AG08395 (cell line): Measurements from ENCODE around the gene CRB1.
"Not testable (repeated sequence)": the region's sequence is repeated elsewhere in the genome, so short reads cannot be mapped to it uniquely, and the experiment has no call there.

ENCODE experiments used
- DNase-seq: peaks from one replicate; pipeline ENCODE4 v3.0.0; 2012; ENCODE audit warnings: mixed read lengths, low spot score

Gene CRB1

DNA sequence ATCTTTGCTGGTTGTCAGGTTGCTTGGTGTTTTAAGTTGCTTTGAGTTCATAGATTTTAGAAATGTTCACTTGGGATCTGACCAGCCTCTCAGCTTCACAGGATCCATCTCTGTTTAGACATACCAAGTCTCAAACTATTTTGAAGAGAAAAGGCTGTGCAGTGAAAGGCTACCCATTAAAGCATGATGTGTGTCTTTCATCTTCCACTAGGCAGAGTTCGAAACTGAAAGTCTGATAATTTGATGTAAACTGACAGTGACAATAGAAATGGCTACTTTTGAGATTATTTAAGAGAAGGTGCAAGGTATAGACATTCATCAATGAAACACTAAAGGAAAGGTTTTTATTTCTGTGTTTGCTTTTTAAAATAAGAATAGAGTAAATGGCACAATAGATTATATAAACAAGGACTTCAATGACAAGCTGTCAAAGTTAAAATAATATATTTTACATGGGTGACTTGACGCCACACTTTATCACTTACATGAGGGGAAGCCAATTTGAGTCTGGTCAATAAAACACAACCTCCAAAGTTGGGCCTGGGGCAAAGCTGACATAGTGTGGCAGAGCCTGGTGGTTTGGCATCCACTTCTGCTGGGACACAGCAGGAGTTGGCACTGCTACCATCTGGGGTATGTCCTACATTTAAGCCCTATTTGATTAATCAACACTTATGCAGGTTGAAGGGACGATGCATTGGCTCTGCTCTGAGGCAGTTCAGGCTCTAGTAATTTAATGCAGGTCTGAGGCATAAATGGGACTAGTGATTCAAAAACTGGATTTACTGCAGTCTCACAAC is 197.7 kb downstream of the CRB1 start:
- DNase-seq = no peak

DNA sequence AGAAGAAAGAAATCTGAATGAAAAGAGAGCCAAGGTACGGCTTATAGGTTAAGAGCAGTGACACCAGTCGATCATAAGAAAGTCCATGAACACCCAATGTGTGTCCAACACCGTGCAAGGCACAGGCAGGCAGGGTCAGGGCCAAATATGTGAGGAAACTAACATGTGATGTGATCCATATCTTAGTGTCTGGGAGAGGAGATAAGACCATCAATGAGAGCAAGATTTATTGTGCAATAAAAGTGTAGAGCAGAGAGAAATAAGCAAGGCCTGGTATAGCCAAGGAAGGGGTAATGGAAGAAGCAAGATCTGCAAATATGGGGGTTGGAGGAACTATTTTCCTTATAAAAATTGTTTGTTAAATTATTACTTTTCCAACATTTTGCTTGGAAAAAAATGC is 198.8 kb downstream of the CRB1 start:
- DNase-seq = no peak

DNA sequence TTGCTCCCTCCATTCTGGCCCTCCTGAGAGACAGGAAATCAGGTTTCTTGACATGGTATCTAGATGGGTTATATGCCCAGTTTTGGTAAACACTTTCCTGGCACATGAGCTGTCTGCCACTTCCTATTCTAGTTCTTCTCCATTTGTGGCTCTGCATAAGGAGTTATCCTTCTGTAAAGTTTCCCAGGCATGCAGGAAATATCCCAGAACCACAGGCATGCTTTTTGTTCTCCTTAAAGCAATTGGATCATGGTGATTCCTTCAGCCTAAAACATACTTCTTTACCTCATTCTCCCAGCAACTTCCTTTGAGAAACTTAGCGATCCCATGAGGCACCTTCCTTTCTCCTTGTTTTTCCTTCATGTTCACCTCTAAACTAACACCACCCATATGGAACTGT is 199.8 kb downstream of the CRB1 start:
- peak; percentile 49 for DNase-seq

DNA sequence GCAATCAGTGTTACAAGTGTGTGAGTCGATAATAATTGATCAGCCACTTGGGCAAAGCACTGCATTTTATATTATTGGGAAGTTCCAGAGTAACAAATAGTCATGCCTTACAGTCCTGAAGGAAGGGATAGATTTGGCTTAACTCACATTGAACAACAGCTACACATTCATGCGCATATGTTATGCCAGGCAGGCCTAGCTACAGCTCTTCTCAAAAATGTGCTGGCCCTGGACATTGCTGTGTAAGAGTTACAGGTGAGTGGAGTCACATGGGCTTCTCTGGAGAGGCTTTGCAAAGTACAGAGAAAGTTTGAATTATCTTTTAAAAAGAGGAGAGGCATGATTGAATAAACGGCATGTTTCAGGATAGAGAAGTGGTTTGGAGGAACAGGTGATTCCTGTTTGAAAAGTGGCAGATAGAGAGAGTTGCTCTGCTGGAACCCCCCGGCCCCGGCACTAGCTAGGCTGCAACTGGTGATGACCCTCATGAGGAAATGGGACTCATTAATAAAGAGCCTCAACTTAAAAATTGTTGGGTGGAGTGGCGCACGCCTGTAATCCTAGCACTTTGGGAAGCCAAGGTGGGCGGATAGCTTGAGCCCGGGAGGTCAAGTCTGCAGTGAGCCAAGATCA is 200.6 kb downstream of the CRB1 start:
- DNase-seq = no peak

DNA sequence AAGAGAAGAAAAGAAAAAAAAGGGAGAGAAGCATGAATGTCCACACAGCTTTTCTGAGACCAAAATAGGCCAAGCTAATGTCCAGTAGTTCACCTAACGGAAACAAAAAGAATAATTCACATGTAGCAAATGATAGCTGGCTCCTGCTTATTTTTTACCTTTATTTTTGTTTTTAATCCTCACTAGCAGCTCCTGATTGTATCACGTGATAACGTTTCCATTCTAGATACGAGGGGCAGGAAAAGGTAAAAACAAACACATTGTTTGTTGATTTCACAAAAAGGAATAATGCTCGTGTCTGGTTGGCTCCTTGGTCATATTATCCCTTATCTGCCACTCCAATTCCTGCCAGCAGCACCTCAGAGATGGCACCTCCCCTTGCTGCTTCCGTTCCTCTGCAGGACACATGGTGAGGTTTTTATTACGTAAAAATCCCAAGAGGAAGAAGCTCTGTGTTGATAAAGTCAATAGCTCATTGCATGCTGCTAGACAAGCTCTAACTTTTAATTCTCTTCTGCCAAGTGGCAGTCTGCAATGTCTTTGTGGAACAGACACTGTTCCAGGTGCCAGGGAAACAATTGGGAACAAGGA is 201.7 kb downstream of the CRB1 start:
- DNase-seq = no peak

DNA sequence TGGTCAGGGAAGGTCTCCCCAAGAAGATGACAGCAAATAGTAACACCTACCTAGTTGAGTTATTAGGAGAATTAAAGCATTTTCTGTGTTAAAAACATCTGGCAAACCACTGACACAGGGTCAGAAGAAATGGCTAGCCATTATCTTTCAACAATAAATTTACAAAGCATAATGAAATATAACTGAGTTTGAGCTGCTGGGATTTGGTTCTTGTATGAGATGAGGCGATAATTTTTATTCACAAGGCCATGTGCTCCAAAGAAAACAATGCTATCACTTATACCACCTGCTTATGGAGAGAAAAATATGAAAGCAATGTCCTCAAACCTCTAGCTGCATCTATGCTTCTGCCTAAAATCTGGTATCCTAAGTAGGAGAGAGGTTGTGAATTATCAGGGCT is 202.3 kb downstream of the CRB1 start:
- no peak for DNase-seq

DNA sequence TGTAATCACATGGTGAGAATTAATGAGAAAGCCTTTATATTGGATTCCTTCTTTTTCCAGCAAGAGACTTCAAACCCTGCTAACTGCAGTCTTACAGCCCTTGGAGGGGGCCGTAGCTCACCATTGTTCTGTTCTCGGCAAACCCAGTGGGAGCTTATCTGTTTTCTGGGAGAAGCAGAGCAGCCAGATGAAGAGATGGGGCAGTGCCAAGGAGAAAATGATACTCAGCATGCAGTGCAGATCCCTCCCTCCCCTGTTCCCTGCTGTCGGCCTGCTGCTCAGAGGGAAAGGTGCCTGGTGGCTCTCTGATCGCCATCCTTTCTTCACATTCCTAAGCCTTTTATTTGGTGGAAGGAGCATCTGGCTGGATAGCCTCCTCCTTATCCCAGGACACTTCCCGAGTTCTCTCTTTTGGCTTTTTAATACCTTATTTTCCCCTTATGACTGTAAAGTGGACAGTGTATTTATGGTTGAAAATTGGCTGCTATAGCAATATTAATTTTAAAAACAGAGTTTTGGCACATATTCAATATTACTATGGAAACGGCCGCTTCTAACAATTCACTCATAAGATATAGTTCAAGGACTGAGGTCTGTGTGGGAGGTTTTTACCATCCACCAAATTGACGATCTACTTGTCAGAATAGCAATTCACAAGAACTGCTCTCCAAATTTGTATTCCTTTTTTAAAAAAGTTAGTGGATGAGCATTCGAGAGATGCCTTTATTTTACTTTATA is 203.4 kb downstream of the CRB1 start:
- DNase-seq = no peak

DNA sequence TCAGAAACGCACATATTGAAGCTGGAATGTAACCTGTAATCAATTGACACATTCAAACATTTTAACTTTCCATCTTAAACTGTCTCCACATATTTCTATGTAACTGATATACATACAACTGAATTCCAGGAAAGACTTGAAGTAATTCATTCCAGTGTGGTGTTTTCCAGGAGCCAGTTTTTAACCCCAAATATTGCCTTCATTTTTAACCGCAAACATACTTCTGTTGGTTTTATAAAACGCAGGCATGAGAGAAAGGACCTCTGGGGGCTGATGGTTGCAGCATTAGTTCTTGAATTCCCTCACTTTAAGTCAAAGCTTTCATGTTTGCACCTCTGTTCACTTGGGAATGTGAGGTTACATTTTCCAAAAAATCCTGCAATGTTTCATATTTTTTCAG is 204.1 kb downstream of the CRB1 start:
- DNase-seq = no peak

DNA sequence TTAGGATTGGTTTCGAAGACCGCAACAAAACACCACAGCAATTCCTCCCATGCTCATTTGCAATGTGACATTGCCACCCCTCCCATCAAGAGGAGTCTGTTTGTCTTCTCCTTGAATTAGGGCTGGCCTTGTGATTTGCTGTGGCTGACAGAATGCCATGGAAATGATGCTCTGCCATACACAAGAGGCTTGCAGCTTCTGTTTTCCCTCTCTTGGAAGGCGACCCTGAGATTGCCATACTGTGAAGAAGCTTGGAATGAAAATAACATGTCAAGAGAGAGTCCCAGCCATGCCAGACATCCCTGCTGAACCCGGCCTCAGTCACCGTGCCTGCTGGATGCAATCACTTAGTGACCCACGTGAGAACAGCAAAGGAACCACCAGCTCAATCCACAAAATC is 212.4 kb downstream of the CRB1 start:
- DNase-seq = no peak

DNA sequence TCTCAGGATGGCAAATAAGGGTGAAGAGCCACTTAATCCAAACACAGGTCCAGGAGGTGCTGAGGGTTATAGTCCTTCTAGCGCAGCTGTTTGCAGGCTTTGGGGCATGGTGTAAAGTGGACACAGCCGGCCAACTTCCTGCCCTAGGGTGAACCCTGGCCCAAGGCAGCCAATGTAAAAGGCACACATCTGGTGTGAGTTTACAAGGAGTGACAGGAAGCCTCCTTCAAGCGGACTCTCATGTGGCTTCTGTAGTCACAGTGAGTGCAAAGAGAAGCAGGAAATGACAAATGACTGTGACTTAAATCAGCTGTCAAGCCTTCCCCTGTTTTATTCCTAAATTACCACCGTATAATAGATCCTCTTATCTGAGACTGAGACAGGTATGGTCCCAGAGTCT is 213.0 kb downstream of the CRB1 start:
- DNase-seq = peak; percentile 19

DNA sequence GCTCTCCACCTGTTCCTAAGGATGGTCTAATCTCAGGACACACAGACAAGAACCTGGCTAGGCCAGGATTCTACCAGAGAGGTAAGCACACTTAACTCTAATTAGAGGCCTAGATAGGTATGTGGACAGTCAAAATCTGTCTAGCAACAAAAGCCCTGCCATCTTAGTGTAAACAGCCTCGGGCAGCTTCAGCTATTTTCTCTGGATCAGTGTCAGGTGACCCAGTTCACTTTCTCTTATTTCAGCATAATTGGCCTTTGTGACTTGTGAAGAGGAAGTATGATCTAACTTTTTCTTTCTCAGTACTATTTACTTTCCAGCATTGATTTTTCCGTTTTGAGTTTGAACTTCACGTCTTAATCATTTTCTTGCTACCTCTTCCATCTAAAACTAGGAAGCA is 217.7 kb downstream of the CRB1 start:
- no peak for DNase-seq

DNA sequence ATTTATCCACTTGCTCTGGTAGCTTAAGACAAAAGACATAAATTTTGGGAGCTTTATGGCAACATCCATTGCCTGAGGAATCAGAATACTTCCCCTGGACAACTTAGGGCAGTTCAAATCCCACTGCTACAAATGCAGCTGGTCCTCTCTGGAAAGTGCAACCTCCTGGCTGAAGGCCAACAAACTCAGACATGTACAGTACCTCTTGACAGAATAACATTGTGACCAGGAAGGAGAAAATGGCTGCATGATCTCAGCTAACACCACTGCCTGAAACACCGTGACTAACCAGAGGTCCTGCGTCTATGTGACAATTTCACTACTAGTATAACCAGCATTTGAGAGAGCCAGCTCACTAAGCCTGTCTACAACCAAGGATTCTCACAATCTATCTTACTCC is 218.9 kb downstream of the CRB1 start:
- DNase-seq = no peak

DNA sequence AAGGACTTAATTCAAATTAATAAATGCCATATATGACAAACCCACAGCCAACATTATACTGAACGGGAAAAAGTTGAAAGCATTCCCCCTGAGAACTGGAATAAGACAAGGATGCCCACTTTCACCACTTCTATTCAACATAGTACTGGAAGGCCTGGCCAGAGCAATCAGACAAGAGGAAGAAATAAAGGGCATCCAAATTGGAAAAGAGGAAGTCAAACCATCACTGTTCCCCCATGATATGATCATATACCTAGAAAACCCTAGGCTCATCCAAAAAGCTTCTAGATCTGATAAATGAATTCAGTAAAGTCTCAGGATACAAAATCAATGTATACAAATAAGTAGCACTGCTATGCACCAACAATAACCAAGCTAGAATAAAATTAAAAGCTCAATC is 223.5 kb downstream of the CRB1 start:
- not testable (repeated sequence) for DNase-seq

DNA sequence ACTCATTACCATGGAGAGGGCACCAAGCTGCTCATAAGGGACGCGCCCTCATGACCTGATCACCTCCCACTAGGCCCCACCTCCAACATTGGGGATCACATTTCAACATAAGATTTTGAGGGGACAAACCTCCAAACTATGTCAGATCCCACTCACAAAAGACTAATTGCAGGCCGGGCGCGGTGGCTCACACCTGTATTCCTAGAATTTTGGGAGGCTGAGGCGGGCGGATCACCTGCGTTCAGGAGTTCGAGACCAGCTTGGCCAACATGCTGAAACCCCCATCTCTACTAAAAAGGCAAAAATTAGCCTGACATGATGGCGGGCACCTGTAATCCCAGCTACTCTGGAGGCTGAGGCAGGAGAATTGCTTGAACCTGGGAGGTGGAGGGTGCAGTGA is 228.7 kb downstream of the CRB1 start:
- no peak for DNase-seq

DNA sequence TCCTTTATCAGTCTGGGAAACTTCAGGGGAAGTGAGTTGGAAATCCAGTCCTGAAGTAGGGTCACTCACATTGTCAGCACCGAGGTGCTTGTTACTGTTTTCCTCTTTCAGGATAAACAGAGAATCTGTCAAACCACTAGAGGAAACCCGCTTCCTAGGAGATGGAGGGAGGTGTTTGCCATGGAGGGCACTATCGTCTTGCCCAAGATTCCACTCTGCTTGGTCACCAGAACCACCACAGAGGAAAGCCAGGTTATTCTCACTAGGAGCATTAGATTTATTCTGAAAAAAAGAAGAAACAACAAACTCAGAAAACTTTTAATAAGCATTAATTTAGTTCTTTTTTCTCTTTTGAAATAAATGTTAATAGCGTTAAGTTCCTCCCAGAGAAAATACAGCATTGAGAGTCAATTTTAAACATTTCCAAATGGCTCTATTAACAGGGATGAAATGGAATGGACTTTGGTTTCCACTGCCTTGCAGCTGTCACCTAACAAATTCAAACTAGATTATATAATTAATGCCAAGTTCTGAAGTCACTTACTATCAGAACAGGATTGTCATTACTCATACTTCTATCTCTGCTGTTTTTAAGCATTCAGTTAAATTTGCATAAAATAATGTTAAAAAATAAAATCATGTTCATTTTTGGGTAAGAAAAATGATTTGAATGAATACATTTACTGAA is 242.8 kb downstream of the CRB1 start:
- DNase-seq = no peak

DNA sequence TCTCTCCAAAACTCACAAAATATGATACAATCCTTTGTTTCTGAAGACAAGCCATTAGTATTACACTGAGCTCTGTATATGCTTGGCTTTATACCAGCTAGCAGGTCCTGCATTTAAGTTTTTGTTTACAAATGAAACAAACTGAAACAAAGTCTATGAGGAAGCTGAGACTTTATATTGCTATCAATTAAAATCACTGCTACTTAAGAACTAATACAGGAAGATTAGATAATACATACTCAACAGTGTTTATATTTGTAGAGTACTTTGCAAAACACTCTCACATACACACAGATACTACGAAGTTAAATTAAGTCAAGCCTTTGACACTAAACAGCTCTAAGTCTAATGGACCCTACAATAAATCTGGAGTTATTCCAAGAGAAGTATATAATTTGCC is 247.4 kb downstream of the CRB1 start:
- DNase-seq = no peak

DNA sequence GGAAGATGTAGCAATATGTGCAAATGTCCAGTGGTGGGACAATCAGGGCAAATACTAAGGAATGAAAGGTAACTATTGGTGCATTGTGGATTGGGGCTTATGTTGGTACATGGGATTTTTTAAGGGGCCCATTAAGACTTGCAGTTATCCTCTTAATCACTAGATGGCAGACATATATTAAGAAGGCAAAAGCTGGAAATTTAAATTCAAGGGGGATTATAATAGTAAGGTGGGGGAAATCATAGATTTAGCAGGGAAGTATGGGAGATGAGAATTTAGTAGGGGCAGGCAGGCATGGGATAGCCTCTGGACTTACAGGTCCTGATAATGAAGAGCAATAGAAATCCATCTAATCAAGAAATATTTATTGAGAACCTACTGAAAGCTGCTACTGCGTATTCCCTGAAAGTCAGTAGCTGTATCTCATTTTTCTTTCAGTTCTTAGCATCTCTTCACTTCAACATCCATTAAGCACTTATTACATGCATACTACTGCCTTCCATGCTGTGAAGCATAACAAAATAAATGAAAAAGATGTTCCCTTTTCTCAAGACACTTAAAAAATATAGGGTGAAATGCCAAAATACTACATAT is 251.8 kb downstream of the CRB1 start:
- peak; percentile 31 for DNase-seq

DNA sequence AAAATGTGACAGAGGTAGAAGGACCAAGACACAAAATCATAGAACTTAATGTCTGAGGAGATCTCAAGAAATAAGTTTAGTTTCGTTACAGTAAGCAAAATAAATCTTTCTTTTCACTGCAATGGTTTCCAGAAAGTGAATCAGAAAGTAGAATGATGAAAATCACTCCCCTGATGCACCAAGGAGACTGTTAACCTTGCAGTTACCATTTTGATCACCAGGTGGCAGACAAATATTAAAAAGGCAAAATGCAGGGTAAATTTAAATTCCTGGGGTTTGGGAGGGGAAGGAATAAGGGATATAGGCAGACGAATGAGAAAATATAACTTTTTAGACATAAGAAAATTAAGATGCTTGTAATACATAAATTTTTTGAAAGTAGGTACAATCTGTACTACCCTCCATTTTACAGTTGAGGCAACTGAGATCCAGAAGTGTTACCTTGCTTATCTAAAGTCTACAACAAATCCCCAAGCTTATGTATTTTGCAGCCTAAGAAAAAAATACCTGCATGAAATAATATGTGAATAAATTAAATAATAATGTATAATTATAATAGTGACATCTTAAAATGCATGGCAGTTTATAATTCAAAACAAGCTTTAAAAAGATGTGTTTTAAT is 253.2 kb downstream of the CRB1 start:
- peak; percentile 41 for DNase-seq

DNA sequence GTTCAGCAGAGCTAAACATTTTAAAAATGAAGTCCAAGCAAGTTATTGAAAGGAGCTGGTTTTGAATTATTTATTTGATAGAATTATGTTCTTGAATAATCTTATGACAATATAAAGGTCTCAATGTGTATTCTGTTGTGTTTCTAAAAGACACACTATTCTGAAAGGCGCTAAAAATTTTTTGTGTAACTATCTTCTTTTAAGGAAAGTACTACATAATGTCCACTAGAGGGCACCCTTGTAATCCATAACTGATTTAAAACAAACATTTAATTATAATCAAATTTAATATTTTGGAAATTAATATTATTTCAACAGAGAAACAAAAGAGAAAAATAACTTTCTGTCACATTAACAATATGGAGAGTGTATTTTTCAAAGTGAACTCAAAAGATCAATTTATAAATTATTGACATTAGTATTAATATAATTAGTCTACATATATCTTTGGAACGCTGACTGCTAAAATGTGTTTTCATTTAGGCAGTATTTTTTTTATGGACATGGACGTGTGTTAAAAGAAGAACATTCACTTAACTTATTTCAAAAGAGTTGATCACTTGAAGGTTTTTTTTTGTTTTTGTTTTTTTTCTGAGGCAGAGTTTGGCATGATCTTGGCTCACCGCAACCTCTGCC is 258.8 kb downstream of the CRB1 start:
- peak; percentile 27 for DNase-seq
